Activated CD4-positive, alpha-beta T cell treated with anti-CD3 and anti-CD28 coated beads, Interleukin-2, amount 50 U/mL, for 1 hour (primary cell): ENCODE measurements around the gene ACSM2A.
"Not testable (repeated sequence)": the region's sequence is repeated elsewhere in the genome, so short reads cannot be mapped to it uniquely, and the experiment has no call there.

Experiments used
- DNase-seq: peaks from one replicate; pipeline ENCODE4 v3.0.0-alpha.2; 2020

Gene ACSM2A, protein sequence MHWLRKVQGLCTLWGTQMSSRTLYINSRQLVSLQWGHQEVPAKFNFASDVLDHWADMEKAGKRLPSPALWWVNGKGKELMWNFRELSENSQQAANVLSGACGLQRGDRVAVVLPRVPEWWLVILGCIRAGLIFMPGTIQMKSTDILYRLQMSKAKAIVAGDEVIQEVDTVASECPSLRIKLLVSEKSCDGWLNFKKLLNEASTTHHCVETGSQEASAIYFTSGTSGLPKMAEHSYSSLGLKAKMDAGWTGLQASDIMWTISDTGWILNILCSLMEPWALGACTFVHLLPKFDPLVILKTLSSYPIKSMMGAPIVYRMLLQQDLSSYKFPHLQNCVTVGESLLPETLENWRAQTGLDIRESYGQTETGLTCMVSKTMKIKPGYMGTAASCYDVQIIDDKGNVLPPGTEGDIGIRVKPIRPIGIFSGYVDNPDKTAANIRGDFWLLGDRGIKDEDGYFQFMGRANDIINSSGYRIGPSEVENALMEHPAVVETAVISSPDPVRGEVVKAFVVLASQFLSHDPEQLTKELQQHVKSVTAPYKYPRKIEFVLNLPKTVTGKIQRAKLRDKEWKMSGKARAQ

DNA sequence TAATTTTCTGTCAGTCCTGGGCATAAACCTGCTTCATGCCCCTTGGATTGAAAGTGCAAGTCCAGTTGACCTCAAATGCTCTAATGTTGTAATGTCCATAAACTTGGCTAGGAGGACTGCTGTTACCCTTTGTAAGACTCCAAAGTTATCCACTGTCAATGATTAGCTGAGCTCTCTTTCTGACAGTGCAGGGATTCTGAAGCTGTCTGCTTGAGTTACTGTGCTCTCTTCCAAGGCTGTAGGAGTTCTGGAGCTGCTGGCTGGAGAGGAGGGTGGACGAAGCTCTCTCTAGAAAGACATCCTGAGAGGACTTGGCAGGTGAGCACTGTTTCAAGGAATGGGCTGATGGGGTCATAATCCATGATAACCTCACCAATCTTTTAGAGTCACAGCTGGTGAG, at the start of gene ACSM2A:
Gene ACSM2A, plus strand, starts transcription at position 158 of the 400 bp plus-strand sequence. CDS start 8,594 bp downstream, outside the sequence.
- DNase-seq: not testable (repeated sequence)

DNA sequence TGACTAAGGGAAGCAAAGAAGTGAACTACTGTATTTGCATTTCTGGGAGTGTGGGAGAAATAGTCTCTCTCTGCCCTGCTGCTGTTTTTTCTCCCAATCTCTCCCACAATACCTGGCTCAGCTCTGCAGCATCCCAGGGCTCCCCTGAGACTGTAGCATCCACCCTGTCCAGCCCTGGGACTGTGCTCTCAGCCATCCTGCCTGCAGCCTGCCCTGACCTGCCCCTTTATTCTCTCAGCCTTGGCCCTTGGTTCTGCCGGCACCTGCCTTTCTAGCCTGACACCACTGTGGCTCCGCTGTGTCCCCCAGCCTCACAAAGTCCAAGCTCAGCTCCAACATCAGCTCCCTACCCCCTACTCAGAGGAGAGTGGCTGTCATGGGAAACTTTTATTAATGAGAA, 48.7 kb upstream of the ACSM2A start:
- no peak for DNase-seq

DNA sequence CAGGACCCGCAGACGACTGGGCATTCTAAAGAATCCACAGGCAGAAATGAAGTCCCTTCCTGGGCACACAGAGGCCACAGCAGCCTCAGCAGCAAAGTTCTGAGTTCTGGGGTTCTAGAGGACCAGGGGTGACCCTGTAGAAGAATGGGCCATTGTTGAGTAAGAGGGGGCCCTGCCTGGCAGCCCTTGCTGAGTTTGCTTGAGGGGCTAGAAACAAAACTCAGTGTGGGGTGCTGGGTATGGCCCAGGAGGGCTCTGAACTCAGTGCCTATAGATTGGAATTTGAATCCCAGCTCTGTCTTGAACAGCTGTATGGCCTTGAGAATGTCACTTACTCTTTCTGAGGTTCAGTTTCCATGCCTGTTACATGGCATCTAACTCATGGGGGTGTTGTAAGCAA, 46.7 kb upstream of the ACSM2A start, which contains the start of gene PDILT:
Gene PDILT, minus strand, starts transcription at position 101 of the 400 bp plus-strand sequence. CDS start 5,437 bp downstream, outside the sequence.
- DNase-seq: no peak

DNA sequence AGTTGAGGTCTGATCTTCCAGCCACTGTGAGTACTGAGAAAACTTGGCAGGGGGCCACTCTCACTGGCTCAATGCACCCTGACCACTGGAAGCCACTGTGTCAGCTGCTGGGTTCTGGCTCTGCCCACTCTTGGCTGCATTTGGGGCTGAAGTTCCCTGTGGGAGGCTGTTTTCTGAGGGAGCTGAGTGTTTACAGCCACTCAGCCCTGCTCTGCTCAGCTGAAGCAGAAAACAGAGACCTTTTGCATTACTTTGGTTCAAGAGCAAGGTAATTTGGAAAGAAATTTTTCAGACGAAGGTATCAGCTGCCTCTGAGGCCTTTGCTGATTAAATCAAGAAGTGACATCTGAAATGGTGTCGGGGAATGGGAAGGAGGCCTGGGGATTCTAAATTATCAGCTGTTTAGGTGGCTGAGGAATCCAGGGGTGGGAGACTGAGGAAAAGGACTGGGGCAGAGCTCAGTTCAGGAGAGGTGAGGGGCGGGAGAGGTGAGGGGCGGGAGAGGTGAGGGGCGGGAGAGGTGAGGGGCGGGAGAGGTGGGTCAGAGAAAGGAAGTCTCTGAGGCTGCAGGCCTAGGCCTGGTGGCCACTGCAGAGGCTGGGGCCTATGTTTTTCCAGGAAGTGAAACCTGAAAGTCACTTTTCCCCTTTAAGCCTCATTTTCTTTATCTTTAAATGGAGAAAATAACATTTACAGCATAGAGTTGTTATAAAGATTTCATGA, 41.8 kb upstream of the ACSM2A start, which contains the start of gene ACSM5:
Gene ACSM5, plus strand, starts transcription at position 137 of the 723 bp plus-strand sequence. CDS start 1,951 bp downstream, outside the sequence.
- DNase-seq: no peak

DNA sequence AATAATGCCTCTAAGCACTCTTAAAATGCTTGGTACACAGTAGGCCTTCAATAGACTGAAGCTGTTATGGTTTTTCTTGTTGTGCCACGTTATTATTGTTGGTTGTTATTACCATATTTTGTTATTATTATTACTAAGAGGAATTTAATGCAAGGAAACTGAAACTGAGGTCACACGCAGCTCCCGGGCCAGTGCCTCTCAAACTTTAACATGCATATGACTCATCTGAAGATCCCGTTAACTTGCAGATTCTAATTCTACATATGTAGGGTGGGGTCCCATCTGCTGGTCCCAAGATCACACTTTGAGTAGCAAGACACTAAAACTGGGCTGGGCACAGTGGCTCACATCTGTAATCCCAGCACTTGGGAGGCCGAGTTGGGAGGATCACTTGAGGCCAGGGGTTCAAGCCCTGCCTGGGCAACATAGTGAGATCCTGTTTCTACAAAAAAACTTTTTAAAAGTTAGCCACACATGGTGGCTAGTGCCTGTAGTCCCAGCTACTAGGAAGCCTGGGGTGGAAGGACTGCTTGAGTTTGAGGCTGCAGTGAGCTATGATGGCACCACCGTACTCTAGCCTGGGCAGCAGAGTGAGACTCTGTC, 41.1 kb upstream of the ACSM2A start:
- DNase-seq: no peak

DNA sequence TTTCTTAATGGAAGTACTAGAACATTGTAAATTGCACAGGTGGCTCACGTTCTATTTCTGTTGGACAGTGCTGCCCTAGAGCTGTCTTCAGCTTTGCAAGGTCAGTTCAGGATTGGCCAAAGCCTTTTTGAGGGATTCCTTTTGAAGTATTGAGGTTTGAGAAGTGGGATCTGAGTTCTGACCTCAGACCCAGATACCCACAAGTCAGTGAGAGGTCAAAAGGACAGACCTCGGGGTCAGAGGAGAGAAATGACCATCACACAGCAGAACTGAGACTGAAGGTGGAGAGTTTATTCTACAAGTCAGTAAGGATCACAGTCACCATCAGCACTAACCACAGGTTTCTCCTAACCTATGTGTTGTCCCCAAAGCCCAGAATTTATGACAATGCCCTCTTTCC, 40.3 kb upstream of the ACSM2A start:
- no peak for DNase-seq

DNA sequence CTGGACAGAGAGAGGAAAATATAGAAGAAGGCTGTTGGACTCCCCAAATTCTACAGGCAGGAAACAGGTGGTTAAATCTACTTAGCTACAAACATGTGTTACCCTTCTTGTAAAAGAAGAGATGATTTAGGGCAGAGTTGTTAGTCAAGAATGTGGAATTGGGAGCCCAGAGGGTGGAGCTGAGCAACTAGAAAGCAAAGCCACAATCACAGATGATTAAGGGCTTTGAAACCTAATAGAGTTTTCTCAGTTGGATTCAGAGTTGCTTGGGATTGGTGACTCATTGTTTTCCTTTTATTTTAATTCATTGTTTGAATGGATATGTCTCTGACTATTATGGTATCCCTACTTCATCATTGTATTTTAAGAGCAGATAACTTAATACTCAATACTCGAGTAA, 35.8 kb upstream of the ACSM2A start:
- no peak for DNase-seq

DNA sequence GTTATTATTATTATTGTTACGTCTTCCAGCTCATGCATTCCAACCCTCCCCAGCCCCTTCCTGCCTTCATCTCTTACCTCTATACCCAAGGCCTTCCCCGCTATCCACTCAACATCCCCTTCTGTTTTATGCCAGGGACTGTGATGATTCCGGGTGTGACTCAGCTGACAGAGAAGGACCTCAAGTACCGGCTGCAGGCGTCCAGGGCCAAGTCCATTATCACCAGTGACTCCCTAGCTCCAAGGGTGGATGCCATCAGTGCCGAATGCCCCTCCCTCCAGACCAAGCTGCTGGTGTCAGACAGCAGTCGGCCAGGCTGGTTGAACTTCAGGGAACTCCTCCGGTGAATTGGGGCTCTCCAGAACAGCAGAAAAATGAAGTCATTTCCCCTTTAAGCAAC, 32.2 kb upstream of the ACSM2A start:
- not testable (repeated sequence) for DNase-seq

DNA sequence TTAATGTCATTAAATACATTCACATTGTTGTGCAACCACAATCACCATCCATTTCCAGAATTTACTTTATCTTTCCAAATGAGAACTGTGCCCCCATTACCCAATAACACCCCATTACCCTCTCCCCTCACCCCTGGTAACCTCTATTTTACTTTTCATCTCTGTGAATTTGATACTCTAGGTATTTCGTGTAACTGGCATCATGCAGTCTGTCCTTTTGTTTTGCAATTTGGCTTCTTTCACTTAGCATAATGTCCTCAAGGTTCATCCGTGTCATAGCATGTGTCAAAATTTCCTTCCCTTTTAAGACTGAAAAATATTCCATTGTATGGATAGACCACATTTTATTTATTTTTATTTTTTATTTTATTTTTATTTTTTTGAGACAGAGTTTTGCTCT, 29.6 kb upstream of the ACSM2A start:
- not testable (repeated sequence) for DNase-seq

DNA sequence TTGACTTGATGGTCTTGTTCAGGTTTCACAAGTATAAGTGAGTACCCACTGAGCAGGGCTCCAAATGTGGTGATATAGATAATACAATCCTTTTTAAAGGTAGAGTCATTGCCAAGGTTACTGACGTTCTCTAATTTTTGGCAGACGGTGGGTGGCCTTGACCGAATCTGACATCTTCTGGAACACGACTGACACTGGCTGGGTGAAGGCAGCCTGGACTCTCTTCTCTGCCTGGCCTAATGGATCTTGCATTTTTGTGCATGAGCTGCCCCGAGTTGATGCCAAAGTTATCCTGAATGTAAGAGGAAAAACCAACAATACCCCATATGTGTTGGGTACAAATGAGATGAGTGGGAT, 27.6 kb upstream of the ACSM2A start:
- not testable (repeated sequence) for DNase-seq

DNA sequence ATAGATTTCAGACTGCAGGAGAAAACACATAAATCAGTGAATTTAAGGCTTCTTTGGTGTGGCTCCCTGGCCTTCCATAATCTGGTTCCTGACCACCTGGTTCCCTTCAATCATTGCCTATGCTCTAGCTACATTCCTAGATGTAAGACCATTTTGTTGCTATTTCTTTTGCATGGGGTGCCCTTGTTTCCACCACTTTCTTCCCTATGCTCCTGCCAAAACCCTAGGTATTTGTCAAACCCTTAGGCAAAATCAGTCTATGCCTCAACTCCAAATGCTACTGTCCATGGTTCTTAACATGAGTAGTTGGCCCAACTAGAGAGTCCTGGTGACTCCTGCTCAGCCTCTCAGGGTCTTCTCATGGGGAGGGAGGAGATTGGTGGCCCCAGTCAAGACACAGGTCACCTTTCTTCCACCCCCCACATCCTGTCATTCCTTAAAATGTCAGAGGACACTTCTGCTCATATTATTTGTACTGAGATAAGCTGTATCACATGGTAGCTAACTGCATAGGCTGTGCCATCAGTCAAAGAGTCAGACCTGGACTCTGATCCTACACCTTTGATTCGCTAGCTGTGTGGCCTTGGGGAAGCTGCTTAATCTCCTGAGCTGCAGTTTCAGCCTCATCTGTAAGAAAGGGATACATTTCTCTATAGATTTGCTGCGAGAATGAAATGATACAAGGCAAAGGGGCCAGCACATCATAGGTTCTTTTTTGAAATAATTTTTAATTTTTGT, 27.0 kb upstream of the ACSM2A start:
- no peak for DNase-seq

DNA sequence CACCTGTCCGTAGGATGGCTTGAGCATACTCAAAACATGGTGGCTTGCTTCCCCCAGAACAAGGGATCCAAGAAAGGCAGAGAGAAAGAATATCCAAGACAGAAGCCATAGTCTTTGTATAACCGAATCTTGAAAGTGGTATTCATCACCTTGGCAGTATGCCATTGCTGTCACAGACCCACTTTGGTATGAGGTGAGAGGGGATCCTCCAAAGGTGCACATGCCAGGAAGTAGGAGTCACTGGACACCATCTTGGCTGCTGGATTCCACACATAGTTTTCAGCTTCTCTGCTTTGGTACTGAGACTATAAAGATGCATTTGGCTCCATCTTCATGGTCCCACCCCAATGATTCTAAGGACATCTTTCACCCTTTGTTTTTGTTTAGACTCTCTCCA, 23.9 kb upstream of the ACSM2A start:
- DNase-seq: not testable (repeated sequence)

DNA sequence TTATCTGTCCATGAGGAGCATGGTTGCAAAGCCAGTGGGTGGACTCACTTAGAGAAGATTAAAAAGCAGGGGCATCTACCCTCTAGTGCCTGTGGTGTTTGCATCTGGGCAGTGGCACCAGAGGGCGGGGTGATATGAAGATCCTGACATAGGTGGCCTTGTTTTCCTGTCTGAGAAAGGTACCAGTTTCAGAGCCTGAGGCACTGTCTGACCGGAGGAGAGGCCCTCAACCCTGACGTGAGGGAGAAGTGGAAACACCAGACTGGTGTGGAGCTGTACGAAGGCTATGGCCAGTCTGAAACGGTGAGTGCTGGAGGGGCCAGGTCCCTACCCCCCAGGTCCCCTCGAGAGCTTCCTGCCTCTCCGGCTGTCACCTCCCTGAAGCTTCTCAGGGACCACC, 21.8 kb upstream of the ACSM2A start:
- not testable (repeated sequence) for DNase-seq

DNA sequence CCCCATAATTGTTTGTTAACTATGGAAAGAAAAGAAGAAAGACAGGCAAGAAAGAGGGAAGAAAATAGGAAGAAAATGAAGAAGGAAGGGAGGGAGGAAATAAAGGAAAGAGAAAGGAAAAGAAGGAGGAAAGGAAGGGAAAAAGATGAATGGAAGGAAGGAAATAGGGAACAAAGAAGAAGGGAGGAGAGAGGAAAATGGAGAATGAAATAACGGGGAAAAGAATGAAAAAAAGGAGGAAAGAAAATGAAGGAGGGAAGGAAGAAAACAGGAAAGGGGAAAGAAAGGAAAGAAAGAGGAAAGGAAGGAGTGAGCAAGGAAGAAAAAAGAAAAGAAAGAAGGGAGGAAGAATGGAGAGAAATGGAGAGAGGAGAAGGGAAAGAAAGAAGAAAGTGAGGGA, 20.8 kb upstream of the ACSM2A start:
- not testable (repeated sequence) for DNase-seq

DNA sequence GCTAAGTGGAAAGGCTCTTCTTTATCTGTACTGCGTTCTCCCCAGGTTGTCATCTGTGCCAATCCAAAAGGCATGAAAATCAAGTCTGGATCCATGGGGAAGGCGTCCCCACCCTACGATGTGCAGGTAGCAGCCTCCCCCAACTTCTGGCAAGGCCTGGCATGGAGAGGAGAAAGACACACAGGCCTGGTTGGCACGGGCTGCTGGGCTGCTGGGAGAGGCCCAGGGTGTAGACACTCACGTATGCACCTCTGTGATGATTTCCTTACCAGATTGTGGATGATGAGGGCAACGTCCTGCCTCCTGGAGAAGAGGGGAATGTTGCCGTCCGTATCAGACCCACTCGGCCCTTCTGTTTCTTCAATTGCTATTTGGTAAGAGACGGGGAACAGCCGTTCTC, 20.4 kb upstream of the ACSM2A start:
- DNase-seq: no peak

DNA sequence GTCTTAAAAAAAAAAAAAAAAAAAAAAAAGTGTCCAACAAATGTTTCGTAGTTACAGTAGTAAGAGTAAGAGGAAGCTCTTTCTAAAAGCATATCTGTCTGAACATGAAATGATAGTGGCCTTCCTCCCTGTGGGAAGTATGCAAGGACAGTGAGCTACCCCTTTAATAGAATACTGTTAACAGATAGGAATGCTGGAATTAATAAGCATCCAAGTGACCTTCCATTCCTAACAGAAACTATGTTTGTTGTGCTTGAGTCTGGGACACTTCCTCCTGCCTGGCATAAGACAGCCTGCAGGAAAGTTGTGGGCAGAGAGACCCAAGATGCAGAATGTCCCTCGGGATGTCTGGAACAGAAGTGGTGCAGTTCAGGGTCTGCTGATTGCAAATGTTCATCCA, 12.4 kb upstream of the ACSM2A start:
- not testable (repeated sequence) for DNase-seq

DNA sequence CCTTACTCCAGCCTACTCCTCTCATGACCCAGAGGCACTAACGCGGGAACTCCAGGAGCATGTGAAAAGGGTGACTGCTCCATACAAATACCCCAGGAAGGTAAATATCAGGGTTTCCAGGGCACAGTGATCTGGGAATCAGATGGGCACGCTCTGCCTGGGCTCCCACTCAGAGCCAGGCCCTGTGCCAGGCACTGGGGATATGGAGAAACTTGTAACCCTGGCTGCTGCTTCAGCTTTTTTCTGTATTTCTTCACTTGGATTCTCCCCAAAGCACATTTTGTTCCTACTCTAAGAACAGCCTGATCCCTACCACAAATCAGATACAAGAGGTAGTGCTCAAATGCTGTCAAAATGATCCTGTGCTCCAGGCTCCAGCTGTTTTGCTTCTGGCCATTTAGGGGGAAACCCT, 11.5 kb upstream of the ACSM2A start:
- DNase-seq: not testable (repeated sequence)

DNA sequence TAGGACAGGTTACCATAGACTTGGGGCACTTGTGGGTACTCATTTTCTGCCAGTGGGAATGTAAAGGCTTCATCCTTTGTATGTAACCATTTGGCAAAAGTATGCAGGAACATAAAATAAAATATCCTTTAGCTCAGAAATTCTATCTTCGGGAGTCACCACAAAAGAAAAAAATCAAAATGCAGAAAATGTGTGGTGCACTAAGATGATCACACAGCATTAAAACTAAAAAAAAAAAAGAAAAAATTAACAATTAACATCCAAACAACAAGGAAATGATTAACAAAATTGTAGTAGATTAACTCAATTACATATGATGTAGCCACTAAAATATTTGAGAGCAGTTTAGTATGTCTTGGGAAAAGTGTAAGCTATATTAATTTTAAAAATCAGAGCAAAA, 10.6 kb upstream of the ACSM2A start:
- not testable (repeated sequence) for DNase-seq

DNA sequence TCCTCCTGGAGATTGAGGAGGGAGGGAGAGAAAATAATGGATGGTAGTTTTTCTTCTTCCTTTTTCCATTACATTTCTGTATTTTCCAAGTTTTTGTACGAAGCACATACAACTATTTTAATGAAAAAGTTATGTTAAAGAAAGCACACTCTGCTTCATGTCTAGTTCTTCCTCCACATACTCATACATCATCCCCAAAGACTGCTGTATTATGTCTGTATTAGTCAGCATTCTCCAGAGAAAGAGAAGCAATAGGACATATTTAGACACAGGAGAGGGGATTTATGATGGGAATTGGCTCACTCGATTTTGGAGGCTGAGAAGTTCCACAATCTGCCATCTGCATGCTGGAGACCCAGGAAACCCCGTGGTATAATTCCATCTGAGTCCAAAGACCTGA, 10.1 kb upstream of the ACSM2A start:
- no peak for DNase-seq

DNA sequence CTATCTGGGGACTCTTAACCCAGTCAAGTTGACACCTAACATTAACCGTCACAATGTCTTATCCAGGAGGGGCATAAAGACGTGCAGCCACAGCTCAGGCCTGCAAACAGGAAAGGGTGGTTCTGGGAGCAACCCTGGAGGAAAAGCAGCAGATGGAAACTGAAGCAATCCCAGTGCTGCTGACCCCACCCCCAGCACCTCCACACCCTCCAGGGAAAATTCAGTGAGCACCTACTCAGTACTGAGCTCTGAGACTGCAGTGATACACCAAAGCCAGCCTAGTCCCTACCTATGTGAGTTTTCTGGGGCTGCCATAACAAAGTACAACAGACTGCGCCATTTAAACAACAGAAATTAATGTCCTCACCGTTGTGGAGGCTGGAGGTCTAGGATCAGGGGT, 9.5 kb upstream of the ACSM2A start:
- not testable (repeated sequence) for DNase-seq

DNA sequence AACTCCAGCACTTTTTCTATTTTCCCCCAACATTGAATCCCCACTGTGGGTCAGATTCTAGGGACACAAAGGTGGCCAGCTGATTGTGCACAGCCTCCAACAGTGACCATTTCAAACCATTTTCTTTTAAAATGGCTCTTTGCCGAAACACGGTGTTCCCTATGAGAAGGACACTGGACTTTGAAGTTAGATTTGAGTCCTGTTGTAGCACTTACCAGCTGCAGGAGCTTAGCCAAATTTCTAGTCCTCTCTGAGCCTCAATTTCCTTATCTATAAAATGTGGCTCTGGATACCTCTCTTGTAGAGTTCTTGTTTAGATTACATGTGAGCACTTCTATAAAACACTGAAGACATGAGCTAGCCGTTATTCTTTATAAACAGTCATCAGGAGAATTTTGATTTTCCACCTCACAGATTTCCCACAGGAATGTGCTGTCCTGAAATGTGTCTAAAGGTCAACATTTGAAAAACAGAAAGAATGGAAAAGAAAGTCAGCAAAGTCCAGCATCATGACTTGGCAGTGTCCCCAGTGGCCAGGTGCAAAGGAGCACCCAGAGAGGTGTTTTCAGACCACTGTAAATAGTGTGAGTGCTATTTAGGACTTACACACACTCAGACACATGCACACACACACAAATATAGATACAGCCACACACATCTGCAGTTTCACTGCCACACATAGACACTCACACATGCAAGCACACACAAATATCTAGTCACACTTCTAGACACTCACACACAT, 4.5 kb upstream of the ACSM2A start:
- not testable (repeated sequence) for DNase-seq

DNA sequence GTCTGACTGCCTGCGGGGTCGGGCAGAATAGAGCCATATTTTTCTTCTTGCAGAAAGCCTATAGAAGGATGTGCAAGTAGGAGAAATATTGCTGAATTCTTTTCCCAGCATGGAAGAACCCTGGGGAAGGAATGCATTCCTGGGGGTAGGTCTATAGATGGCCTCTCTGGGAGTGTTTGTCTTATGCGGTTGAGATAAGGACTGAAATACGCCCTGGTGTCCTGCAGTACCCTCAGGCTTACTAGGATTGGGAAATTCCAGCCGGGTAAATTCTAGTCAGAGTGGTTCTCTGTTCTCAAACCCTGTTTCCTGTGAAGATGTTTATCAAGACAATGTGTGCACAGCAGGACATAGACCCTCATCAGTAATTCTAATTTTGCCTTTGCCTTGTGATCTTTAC, 2.3 kb downstream of the ACSM2A start:
- not testable (repeated sequence) for DNase-seq
